Smooth muscle cell (in vitro differentiated cells): ENCODE results near the gene EFCC1. TPM values are rescaled to one million over a fixed set of nuclear protein-coding genes. Genes with fewer than 3 reads are reported as not detected.

Source experiments
- DNase-seq: peaks from one replicate; lab custom pipeline; 2025; ENCODE audit not compliant: unreplicated experiment; lab: John Stamatoyannopoulos, UW
- H2AFZ ChIP-seq: fragments of 200-600 bp; sonication (generic); 2 replicates; pipeline ENCODE4 v1.6.0; 2016; ENCODE audit warnings: antibody characterized with exemption, low read depth, mild to moderate bottlenecking
- H3F3A ChIP-seq: fragments of 200-600 bp; sonication (generic); 2 replicates; pipeline ENCODE4 v1.6.0; 2017; ENCODE audit warnings: antibody characterized with exemption, low read depth
- H3K27ac ChIP-seq: fragments of 200-600 bp; sonication (generic); 2 replicates; pipeline ENCODE4 v1.5.1; 2016; ENCODE audit warnings: low read depth, mild to moderate bottlenecking
- H3K27me3 ChIP-seq: fragments of 200-600 bp; sonication (generic); 2 replicates; pipeline ENCODE4 v1.6.1; 2016; ENCODE audit warnings: low read depth, mild to moderate bottlenecking
- H3K36me3 ChIP-seq: fragments of 200-600 bp; sonication (generic); 2 replicates; pipeline ENCODE4 v1.5.1; 2016; ENCODE audit warnings: low read depth
- H3K4me1 ChIP-seq: fragments of 200-600 bp; sonication (generic); 2 replicates; pipeline ENCODE4 v1.5.1; 2016; ENCODE audit warnings: low read depth
- H3K4me2 ChIP-seq: fragments of 200-600 bp; sonication (generic); 2 replicates; pipeline ENCODE4 v1.6.0; 2016; ENCODE audit warnings: mild to moderate bottlenecking
- H3K4me3 ChIP-seq: fragments of 200-600 bp; sonication (generic); 2 replicates; pipeline ENCODE4 v1.5.1; 2016; ENCODE audit warnings: mild to moderate bottlenecking
- H3K79me2 ChIP-seq: fragments of 200-600 bp; sonication (generic); 2 replicates; pipeline ENCODE4 v1.6.0; 2016; ENCODE audit warnings: low read depth, mild to moderate bottlenecking
- H3K9ac ChIP-seq: fragments of 200-600 bp; sonication (generic); 2 replicates; pipeline ENCODE4 v1.6.0; 2016; ENCODE audit warnings: low read depth
- H3K9me3 ChIP-seq: fragments of 200-600 bp; sonication (generic); replicated peaks from 2 replicates; pipeline ENCODE4 v1.5.1; 2016; ENCODE audit warnings: low read depth
- H4K20me1 ChIP-seq: fragments of 200-600 bp; sonication (generic); 2 replicates; pipeline ENCODE4 v1.6.0; 2016; ENCODE audit warnings: low read depth
- WGBS: methylation state at CpG from one replicate; pipeline ENCODE4 v1.1.7; 2016; ENCODE audit warnings: low lambda C conversion rate; 5-methylcytosine and 5-hydroxymethylcytosine counted together
- polyA plus RNA-seq: library from polyadenylated mRNA; unstranded; fragments of >200 nt; fragmentation: Nextera tagmentation; extraction: Ambion mirVana; gene quantifications from 2 replicates; pipeline ENCODE4 v1.2.1, GENCODE V29; 2016
- total RNA-seq: library from RNA; depleted of rRNA; stranded (reverse); fragments of >200 nt; gene quantifications from 2 replicates; pipeline ENCODE4 v1.2.3, GENCODE V29; 2014
- TF ChIP-seq, protein P1 (sequence below): fragments of 200-600 bp; sonication (generic); IDR thresholded peaks from 2 replicates; pipeline ENCODE4 v1.5.1; 2017; ENCODE audit warnings: borderline replicate concordance, mild to moderate bottlenecking, antibody characterized with exemption; ENCODE audit not compliant: insufficient read depth, poor library complexity, severe bottlenecking

EFCC1 gene
- total and polyA plus RNA-seq, 2 experiments from 2014 or later: 0.26 TPM; not detected in 1

DNA sequence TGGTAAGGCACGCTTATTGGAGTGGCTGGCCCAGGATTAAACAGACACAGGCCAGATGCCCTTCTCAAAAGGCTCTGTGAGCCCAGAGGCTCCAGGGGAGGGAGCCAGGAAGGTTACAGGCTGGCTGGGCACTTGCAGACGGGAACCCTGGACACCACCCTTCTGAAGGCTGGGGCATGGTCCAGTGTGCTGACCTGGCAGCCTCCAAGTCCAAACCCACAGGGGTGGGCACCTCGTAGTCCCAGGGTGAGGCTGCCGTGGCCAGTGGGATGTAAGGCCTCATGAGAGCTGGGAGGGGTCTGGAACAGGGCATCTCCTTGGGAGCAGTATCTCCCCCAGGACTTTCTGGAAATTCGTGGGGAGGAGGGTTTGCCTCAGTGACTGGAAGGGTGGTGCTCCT lies 19.6 kb downstream of the EFCC1 start:
- Histone ChIP-seq H3K4me2 (no peak overlapping the region), H3K36me3 (no peaks in the 10 kb centered on the region), H3K27ac (no peak overlapping the region), H3K4me3 (no peak overlapping the region), H3K9ac (no peak overlapping the region), H3F3A (no peaks in the 10 kb centered on the region), H4K20me1 (no peaks in the 10 kb centered on the region), H3K4me1 (no peaks in the 10 kb centered on the region), H2AFZ (no peak overlapping the region), H3K9me3 (no peaks in the 10 kb centered on the region), H3K27me3 (no peaks in the 10 kb centered on the region), H3K79me2 (no peaks in the 10 kb centered on the region)
- DNase-seq: no peak
- TF ChIP-seq, protein P1, sequence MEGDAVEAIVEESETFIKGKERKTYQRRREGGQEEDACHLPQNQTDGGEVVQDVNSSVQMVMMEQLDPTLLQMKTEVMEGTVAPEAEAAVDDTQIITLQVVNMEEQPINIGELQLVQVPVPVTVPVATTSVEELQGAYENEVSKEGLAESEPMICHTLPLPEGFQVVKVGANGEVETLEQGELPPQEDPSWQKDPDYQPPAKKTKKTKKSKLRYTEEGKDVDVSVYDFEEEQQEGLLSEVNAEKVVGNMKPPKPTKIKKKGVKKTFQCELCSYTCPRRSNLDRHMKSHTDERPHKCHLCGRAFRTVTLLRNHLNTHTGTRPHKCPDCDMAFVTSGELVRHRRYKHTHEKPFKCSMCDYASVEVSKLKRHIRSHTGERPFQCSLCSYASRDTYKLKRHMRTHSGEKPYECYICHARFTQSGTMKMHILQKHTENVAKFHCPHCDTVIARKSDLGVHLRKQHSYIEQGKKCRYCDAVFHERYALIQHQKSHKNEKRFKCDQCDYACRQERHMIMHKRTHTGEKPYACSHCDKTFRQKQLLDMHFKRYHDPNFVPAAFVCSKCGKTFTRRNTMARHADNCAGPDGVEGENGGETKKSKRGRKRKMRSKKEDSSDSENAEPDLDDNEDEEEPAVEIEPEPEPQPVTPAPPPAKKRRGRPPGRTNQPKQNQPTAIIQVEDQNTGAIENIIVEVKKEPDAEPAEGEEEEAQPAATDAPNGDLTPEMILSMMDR: no peak
- WGBS: 70% methylated on average over 5 of the region's 5 CpGs

DNA sequence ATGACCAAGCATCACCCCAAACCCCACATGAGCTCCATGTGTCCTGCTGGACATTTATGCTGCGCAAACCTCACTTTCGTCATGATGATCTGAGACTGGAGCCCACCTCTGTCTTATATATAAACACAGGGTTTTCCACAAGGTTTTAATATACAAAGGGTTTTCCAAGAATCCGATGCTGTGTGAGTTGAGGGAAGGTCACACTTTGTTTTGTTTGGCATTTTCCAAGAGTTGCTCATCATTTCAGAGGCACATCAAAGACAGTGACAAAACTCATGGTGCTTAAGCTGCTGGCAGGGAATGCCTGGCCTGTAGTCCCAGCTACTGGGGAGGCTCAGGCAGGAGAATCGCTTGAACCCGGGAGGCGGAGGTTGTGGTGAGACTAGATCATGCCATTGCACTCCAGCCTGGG lies 20.0 kb downstream of the EFCC1 start:
- 58% methylated on average over 6 of the region's 6 CpGs for WGBS
- no peaks in the 10 kb centered on the region for H3F3A ChIP-seq
- no peak overlapping the region for H3K4me2 ChIP-seq
- H3K79me2 ChIP-seq: no peaks in the 10 kb centered on the region
- H3K4me3 ChIP-seq: no peak overlapping the region
- no peaks in the 10 kb centered on the region for H3K36me3 ChIP-seq
- no peak for DNase-seq
- no peaks in the 10 kb centered on the region for H3K9me3 ChIP-seq
- no peaks in the 10 kb centered on the region for H3K4me1 ChIP-seq
- H4K20me1 ChIP-seq: no peaks in the 10 kb centered on the region
- no peak overlapping the region for H2AFZ ChIP-seq
- no peaks in the 10 kb centered on the region for H3K27me3 ChIP-seq
- H3K9ac ChIP-seq: no peak overlapping the region
- H3K27ac ChIP-seq: no peak overlapping the region
- TF ChIP-seq, protein P1: no peak

DNA sequence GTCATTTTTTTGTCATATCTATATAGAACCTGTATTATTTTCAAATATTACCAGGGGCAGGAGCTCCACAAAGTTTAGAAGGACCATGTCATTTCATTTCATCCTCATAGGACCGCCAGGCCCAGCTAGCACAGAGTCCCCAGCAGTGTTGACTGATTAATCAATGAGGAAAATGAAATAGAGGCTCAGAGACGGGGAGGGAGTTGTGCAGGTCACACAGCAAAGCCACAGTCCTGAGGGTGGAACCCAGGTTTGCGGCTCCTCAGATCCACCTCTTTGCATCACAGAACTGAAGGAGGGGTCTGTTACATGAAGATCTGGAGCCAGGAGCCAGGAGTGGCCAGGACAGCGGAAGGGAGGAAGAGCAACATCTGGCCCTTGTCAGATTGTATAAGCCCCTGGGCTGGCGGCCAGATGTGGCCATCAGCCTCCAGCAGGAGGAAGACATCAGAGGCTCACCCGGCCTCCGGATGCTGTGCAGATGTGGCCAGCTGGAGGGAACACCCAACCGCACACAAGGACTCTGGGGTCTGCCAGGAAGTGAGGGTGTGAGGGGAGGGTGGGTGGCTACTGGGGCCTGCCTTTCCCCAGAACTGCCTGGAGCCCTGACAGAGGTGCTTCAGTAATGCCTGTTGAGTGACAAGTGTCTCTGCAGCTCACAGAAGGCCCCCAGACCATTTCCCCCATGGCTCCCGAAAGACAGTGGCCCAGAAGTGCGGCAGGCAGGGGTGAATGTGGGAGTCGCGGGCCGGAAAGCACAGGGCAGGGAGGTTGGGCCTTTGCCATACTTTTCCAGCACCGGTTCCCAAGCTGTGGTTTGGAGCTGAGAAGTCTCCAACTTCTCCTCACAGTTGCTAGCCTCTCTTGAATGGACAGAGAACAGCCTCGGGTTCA lies 21.3 kb downstream of the EFCC1 start:
- Histone ChIP-seq H3K9ac (no peak overlapping the region), H2AFZ (no peak overlapping the region), H3K27ac (no peak overlapping the region), H3K27me3 (no peaks in the 10 kb centered on the region), H3K79me2 (no peaks in the 10 kb centered on the region), H3K36me3 (no peaks in the 10 kb centered on the region), H3K9me3 (no peaks in the 10 kb centered on the region), H3K4me3 (no peak overlapping the region), H3K4me2 (no peak overlapping the region), H3K4me1 (no peaks in the 10 kb centered on the region), H4K20me1 (no peaks in the 10 kb centered on the region), H3F3A (no peaks in the 10 kb centered on the region)
- WGBS: 80% methylated on average over 15 of the region's 15 CpGs
- TF ChIP-seq, protein P1: no peak
- no peak for DNase-seq

DNA sequence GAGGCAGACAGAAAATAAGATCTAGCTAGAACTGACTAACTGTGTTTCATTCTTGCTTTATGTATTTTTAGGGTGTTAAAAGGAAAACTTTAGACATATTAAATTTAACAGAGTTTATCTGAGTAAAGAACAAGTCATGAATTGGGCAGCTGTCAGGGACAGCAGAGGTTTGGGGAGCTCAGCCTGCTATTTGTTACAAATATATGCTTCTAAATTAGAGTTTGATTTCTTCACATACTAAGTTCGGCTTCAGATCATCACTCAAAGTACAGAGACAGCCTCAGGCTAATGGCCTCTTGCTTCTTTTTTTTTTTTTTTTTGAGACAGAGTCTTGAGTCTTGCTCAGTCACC lies 21.9 kb downstream of the EFCC1 start:
- H3K4me3 ChIP-seq: no peak overlapping the region
- no peak overlapping the region for H3K27ac ChIP-seq
- TF ChIP-seq, protein P1: no peak
- no peak overlapping the region for H3K4me2 ChIP-seq
- no peaks in the 10 kb centered on the region for H3K4me1 ChIP-seq
- H3K36me3 ChIP-seq: no peaks in the 10 kb centered on the region
- WGBS: 91% methylated on average over 1 of the region's 1 CpG
- H4K20me1 ChIP-seq: no peaks in the 10 kb centered on the region
- H3F3A ChIP-seq: no peaks in the 10 kb centered on the region
- H3K79me2 ChIP-seq: no peaks in the 10 kb centered on the region
- no peaks in the 10 kb centered on the region for H3K27me3 ChIP-seq
- H3K9ac ChIP-seq: no peak overlapping the region
- DNase-seq: no peak
- no peaks in the 10 kb centered on the region for H3K9me3 ChIP-seq
- no peak overlapping the region for H2AFZ ChIP-seq
